ENCODE data around the gene RNU5B-1. TPM values are rescaled to one million over a fixed set of nuclear protein-coding genes. Genes with fewer than 3 reads are reported as not detected.
"Not testable (repeated sequence)": the region's sequence is repeated elsewhere in the genome, so short reads cannot be mapped to it uniquely, and the experiment has no call there.

RNU5B-1 gene
- total and polyA plus RNA-seq, 2 of the 8 experiments (the other 6 are each of a cell fraction or from before 2014, with no cell fraction given) = not detected

- TF ChIP-seq SIN3A (conservative IDR thresholded peaks at IDR 0.05 in 1 of 2, IDR thresholded peaks at IDR 0.05 in 1 of 2; ENCODE audit: low read depth in 1 of 2, low read length in 2 of 2) = no peak
- TF ChIP-seq KDM4A (IDR thresholded peaks at IDR 0.05; ENCODE audit: low read depth, low read length, severe bottlenecking) = no peak
- no peak for TF ChIP-seq CHD1 (IDR thresholded peaks at IDR 0.05; ENCODE audit: low read depth, low read length)
Observed at GRCh38 chr15:65346856-65347598, 42.5 kb downstream of the RNU5B-1 start (continued).

GRCh38 chr15:65347756-65348155 lies 43.3 kb downstream of the RNU5B-1 start:
- H3K9ac ChIP-seq (replicated peaks in 1 of 4; ENCODE audit: extremely low read depth in 1 of 4, low read depth in 3 of 4, low read length in 3 of 4); H3K14ac ChIP-seq (ENCODE audit: insufficient read length); H3K4me1 ChIP-seq (replicated peaks in 1 of 4; ENCODE audit: control insufficient read depth in 3 of 4, insufficient read depth in 4 of 4, low read length in 3 of 4); H3K56ac ChIP-seq (replicated peaks; ENCODE audit: insufficient read length, low read depth, low read length); H3K4ac ChIP-seq (replicated peaks; ENCODE audit: insufficient read length, low read depth, low read length); H4K8ac ChIP-seq (ENCODE audit: extremely low read depth, insufficient read depth, low read length); FAIRE-seq; H3K23me2 ChIP-seq (ENCODE audit: low read depth, low read length); H2BK12ac ChIP-seq (ENCODE audit: low read depth, low read length); H2BK15ac ChIP-seq (ENCODE audit: low read length); POLR2A ChIA-PET (ENCODE audit: partially characterized antibody); H4K91ac ChIP-seq (replicated peaks; ENCODE audit: insufficient read length, low read length); H2AFZ ChIP-seq (ENCODE audit: low read length); H3K18ac ChIP-seq (ENCODE audit: extremely low read depth, low read length); H2BK120ac ChIP-seq (replicated peaks; ENCODE audit: low read depth, low read length); H3K79me2 ChIP-seq (ENCODE audit: control insufficient read depth in 1 of 2, insufficient read depth in 2 of 2, low read length in 2 of 2); H3K27me3 ChIP-seq (replicated peaks in 1 of 4; ENCODE audit: control insufficient read depth in 3 of 4, extremely low read depth in 1 of 4, insufficient read depth in 3 of 4, low read length in 3 of 4); H3K27ac ChIP-seq (ENCODE audit: low read depth, low read length); H3K79me1 ChIP-seq (ENCODE audit: low read depth, low read length); H3K9me3 ChIP-seq (ENCODE audit: insufficient read depth in 2 of 2, low read depth in 1 of 2, low read length in 1 of 2); H2BK5ac ChIP-seq (ENCODE audit: low read depth, low read length); H2AK5ac ChIP-seq (ENCODE audit: low read depth, low read length); H3K4me3 ChIP-seq (ENCODE audit: extremely low read depth in 1 of 4, insufficient read depth in 2 of 4, low read depth in 3 of 4, low read length in 4 of 4); H3K23ac ChIP-seq (ENCODE audit: insufficient read length); H2BK20ac ChIP-seq (ENCODE audit: low read length); DNase-seq (ENCODE audit: low read depth in 1 of 2, low spot score in 2 of 2); H3K4me2 ChIP-seq (ENCODE audit: insufficient read depth in 1 of 2, low read depth in 2 of 2, low read length in 2 of 2); H3K36me3 ChIP-seq (ENCODE audit: control insufficient read depth in 2 of 4, insufficient read depth in 4 of 4, low read length in 3 of 4); H4K5ac ChIP-seq (ENCODE audit: insufficient read length, low read depth, low read length); H4K20me1 ChIP-seq (replicated peaks in 1 of 2; ENCODE audit: control insufficient read depth in 1 of 2, insufficient read depth in 2 of 2, low read length in 2 of 2): not testable (repeated sequence)
- CTCF ChIA-PET (ENCODE audit: partially characterized antibody) = interaction anchor here (1.8 kb wide), 1 partner anchor 53 kb away, joined by 5 read pairs; no protein-coding TSS in a partner anchor
- WGBS, 2 experiments (ENCODE audit: extremely low coverage in 1 of 2, insufficient coverage in 1 of 2, insufficient read length in 1 of 2, insufficient replicate concordance in 2 of 2, low coverage in 1 of 2, low lambda C conversion rate in 2 of 2, missing lambda C conversion rate in 1 of 2) = 84% methylated on average over 8 of the region's 8 CpGs; no CpG with 5 or more reads in 1 of the 2 experiments
